Measurements from ENCODE around the gene SEC11C.

GRCh38 chr18:59207506-59207905 lies 67.8 kb downstream of the SEC11C start:
- TF ChIP-seq POLR2A (IDR thresholded peaks at IDR 0.05; ENCODE audit: low read length) (no peak), POLR2AphosphoS2 (conservative IDR thresholded peaks at IDR 0.05; ENCODE audit: low read length) (no peak), REST (IDR thresholded peaks at IDR 0.05) (no peak), RFX5 (IDR thresholded peaks at IDR 0.05) (no peak), MAZ (IDR thresholded peaks at IDR 0.05; ENCODE audit: borderline replicate concordance, low read depth, low read length) (no peak), RARB (CRISPR knock-in tag; IDR thresholded peaks at IDR 0.05) (no peak), EP300 (IDR thresholded peaks at IDR 0.05) (no peak), MYC (IDR thresholded peaks at IDR 0.05; ENCODE audit: borderline replicate concordance, low read length) (no peak), FOSL2 (IDR thresholded peaks at IDR 0.05) (no peak), FOSL2 (CRISPR knock-in tag; IDR thresholded peaks at IDR 0.05) (no peak), RCOR1 (IDR thresholded peaks at IDR 0.05; ENCODE audit: low read depth, low read length) (no peak), ELK1 (IDR thresholded peaks at IDR 0.05; ENCODE audit: low read depth, low read length) (no peak), TFCP2L1 (CRISPR knock-in tag; IDR thresholded peaks at IDR 0.05) (no peak), CHD4 (IDR thresholded peaks at IDR 0.05; ENCODE audit: borderline replicate concordance) (no peak)
- TF ChIP-seq, protein P1, sequence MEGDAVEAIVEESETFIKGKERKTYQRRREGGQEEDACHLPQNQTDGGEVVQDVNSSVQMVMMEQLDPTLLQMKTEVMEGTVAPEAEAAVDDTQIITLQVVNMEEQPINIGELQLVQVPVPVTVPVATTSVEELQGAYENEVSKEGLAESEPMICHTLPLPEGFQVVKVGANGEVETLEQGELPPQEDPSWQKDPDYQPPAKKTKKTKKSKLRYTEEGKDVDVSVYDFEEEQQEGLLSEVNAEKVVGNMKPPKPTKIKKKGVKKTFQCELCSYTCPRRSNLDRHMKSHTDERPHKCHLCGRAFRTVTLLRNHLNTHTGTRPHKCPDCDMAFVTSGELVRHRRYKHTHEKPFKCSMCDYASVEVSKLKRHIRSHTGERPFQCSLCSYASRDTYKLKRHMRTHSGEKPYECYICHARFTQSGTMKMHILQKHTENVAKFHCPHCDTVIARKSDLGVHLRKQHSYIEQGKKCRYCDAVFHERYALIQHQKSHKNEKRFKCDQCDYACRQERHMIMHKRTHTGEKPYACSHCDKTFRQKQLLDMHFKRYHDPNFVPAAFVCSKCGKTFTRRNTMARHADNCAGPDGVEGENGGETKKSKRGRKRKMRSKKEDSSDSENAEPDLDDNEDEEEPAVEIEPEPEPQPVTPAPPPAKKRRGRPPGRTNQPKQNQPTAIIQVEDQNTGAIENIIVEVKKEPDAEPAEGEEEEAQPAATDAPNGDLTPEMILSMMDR (IDR thresholded peaks at IDR 0.05) = no peak
